Forelimb muscle (tissue), 1 donor: ENCODE results near the gene ITGB3BP. TPM values are rescaled to one million over a fixed set of nuclear protein-coding genes. Genes with fewer than 3 reads are reported as not detected.
"Not testable (repeated sequence)": the region's sequence is repeated elsewhere in the genome, so short reads cannot be mapped to it uniquely, and the experiment has no call there.

Experiments used
- DNase-seq: peaks from one replicate; pipeline ENCODE4 v3.0.0-alpha.2; 2013; ENCODE audit warnings: low read depth
- polyA plus RNA-seq: library from polyadenylated mRNA; unstranded; fragments of 120-200 nt; gene quantifications from one replicate; pipeline ENCODE4 v1.2.1, GENCODE V29; 2013; ENCODE audit not compliant: insufficient read length

Gene ITGB3BP
- polyA plus RNA-seq, 1 donor, result 23.0 TPM

DNA sequence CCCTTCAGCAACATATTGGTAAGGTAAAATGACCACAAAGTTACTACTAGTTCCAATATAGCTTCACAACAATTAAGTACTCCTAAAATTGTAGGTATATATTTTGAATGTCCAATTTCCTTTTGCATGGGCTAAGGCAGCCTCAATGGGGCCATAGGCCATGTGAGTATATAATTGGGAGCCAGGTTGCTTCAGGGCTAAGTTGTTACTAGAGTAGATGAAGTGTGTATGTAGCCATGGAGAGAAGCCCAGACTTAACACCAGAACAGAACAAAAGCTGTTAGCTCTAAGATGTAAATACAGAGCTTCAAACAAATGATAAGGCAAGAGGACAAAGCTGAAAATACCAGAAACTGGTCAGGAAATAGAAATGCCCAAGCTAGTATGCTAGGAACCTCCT, 16.2 kb downstream of the ITGB3BP start:
- no peak for DNase-seq

DNA sequence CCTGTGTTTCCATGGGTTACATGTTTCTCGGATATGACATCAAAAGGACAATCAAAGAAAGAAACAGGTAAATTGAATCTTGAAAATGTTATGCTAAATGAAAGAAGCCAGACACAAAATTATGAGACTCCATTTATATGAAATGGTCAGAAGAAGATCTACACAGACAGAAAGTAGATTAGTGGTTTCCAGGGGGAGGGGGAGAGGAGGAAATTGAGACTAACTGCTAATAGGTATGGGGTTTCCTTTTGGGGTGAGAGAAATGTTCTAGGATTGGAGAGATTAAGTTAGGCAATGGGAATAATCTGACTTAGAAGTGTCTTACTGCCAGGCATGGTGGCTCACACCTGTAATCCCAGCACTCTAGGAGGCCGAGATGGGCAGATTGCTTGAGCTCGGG, 21.8 kb downstream of the ITGB3BP start:
- DNase-seq, result no peak

DNA sequence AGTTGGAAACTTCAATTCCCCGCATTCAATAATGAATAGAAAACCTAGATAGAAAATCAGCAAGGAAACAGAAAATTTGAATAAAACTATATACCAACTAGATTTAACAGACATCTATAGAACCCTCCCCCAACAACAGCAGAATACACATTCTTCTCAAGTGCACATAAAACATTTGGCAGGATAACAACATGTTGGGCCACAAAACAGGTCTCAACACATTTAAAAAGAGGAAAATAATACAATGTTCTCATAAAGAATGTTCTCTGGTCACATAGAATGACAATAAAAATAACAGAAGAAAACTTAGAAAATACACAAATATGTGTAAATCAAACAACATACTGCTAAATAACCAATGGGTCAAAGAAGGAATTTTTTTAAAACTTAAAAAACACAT, 24.9 kb downstream of the ITGB3BP start:
- DNase-seq, result no peak

DNA sequence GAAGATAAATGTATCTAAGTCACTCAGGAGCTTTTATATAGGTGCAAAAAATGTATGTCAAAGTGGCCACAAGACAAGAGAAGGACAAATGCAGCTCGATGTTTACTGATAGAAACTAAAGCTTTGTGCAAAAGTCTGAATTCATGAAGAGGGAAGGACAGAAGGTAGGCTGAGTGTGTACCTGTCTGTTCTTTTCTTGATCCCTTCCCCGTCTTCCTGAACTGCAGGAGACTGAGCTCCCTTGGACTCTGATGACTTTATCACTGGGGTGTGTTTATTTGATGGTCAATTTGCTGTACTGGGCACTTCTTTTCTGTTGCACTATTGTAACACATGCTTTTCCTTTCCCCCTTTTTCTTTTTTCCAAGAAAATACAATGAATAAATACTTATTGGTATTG, 25.4 kb downstream of the ITGB3BP start:
- no peak for DNase-seq

DNA sequence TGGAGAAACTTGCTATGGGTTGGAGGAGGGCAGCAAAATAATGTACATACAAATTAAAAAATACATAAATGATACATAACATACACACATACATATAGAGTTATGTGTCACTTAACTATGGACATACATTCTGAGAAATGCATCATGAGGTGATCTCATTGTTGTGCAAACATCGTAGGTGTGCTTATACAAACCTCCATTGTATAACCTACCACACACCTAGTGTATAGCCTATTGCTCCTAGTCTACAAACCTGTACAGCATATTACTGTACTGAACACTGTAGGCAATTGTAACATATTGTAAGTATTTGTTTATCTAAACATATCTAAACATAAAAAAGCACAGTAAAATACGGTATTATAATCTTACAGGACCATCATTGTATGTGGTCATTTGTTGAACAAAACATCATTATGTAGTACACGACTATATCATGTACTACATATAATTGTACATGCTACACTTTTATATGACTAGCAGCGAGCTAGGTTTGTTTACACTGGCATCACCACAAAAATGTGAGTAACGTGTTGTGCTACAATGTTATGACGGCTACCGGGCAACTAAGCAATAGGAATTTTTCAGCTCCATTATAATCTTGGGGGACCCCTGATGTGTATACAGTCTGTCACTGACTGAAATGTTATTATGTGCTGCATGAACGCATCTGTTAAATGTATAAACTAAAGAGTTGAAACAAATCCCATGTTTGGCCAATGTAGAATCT, 35.5 kb downstream of the ITGB3BP start:
- DNase-seq, result no peak

DNA sequence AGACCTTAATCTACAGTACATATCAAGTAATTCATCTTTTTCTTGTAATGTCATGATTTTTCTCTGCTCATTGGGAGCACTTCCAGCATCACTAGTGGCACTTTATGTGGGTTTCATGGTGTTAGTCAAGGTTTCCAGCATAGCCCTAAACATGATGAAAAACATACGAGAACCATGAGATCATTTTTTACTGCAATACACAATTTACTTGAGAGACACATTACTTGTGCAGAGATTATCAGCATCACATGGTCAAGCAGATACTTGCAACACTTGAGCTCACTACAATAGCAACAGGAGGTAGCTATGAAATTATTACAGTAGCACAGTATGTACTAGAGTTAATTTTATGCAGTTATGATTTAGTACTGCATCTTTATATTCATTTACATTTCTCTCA, 36.4 kb downstream of the ITGB3BP start:
- no peak for DNase-seq

DNA sequence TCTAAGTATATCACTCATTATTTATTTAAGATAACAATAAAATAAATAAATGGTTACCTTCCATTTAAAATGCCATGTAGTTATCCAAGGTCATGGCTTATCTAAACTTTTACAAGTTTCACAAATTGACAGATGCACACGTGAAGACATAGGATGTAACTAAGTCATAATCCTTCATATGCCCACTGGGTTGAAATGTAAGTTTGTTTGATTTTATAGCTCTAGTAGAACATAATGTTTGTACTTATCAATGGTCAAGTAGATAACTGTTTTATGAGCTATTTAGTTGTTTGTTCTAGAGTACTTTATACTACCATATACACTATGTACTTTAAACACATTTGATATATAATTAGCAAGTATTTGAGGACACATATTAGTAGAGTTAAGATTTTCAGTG, 43.0 kb downstream of the ITGB3BP start:
- no peak for DNase-seq

DNA sequence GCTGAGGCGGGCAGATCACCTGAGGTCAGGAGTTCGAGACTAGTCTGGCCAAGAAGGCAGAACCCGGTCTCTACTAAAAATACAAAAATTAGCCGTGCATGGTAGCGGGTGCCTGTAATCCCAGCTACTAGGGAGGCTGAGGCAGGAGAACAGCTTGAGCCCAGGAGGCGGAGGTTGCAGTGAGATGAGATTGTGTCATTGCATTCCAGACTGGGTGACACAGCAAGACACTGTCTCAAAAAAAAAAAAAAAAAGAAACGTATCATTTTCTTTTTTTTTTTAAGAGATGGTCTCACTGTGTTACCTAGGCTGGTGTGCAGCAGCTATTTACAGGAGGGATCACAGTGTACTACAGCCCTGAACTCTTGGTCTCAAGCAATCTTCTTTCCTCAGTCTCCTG, 47.3 kb downstream of the ITGB3BP start:
- DNase-seq, result no peak

DNA sequence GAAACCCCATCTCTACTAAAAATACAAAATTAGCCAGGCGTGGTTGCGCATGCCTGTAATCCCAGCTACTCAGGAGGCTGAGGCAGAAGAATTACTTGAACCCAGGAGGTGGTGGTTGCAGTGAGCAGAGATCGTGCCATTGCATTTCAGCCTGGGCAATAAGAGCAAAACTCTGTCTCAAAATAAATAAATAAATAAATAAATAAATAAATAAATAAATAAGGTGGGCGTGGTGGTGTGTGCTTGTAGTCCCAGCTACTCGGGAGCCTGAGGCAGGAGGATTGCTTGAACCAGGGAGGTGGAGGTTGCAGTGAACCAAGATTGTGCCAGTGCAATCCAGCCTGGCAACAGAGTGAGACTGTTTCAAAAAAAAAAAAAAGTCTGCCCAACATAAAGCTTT, 54.3 kb downstream of the ITGB3BP start:
- not testable (repeated sequence) for DNase-seq

DNA sequence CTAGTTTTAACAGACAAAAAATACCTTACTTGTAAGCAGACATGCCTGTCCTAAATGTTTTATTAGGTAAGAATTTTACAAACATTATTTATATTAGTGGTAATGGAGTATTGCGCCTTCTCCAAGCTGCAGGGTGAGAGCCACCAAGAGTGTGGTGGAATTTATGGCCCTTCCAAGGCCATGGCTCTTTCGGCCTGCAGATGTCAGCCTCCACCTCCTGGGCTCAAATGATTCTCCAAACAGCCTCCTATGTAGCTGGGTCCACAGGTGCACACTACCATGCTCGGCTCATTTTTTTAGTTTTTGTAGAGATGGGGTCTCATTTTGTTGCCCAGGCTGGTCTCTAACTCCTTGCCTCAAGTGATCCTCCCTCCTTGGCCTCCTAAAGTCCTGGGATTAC, 56.3 kb downstream of the ITGB3BP start:
- no peak for DNase-seq

DNA sequence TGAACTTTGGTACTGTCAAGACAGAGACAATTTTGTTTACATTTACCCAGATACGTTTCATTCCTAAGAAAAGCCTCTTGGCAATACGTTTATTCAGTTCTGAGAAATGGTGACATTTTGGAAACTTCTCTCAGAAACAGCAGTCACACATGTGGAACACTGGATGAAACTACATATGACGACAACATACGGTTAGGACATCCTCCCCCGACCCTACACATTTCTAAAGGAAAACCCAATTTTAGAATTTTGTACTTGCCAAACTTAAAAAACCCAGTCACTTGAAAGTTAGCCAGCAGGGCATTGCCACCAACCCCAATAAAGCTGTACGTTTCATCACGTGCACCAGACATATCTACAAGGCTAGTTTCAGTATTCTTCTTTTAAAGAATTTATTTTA, 56.8 kb downstream of the ITGB3BP start:
- DNase-seq, result no peak

DNA sequence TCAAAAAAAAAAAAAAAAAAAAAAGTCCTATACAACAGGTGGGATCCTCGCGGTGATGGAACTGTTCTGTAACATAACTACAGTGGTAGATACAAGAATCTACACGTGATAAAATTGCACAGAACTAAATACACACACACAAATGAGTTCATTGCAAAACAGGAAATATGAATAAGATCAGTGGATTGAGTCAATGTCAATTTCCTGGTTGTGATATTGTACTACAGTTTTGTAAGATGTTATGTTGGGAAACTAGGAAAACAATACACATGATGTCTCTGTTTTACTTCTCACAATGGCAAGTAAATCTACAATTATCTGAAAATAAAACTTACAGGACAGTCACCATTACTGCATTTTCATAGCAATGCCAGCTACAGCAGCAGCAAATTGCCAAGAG, 59.8 kb downstream of the ITGB3BP start:
- no peak for DNase-seq

DNA sequence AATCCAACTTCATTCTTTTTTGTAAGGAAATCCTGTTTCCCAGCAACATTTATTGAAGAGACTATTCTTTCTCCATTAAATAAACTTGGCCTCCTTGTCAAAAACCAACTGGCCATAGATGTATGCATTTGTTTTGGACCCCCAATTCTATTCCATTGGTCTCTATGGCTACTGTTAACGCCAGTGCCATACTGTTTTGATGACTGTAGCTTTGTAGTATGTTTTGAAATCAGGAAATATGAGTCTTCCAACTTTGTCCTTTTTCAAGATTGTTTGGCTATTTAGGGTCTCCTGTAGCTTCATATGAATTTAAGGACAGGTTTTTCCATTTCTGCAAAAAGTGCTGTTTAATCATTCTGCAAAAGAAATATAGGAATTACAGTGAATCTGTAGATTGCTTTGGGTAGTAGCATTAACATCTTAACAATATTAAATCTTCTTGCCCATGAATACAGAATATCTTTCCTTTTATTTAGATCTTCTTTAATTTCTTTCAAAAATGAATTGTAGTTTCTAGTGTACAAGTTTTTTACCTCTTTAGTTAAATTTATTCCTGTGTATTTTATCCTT, 61.3 kb downstream of the ITGB3BP start:
- DNase-seq, result no peak

DNA sequence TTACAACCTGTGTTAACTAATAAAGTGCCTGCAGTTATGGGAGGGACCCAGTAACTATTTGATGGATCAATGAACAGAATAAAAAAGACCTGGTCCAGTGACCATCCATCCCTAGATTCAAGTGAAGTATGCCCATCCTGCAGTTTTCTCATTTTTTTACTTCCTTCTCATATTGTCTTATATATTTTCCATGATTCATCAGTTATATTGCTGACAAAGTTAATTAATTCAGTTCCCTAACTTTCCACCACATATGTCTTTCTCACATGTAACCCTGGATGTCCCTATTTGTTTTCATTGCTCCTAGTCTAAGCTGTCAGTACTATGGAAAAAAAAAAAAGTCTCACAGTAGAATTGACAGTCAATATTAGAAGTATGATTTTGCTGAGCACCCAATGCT, 64.3 kb downstream of the ITGB3BP start:
- DNase-seq, result no peak

DNA sequence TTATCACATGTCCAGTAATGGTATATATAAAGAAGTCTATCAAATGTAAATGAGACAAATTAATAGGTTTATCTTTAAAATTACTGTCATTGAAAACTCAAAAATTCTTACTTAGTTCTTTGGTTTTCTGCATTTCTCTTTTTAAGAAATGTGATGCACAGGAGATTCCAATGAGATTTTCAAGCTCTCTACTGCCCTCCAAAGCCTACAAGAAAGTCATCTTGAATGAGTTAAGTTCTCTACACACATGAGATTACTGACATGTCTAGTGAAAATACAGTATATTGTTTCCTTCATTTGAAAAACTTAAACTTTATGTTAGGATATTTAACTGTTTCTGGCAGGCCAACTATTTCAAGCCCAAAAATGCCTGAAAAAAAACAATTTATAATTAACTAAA, 68.8 kb downstream of the ITGB3BP start:
- no peak for DNase-seq

DNA sequence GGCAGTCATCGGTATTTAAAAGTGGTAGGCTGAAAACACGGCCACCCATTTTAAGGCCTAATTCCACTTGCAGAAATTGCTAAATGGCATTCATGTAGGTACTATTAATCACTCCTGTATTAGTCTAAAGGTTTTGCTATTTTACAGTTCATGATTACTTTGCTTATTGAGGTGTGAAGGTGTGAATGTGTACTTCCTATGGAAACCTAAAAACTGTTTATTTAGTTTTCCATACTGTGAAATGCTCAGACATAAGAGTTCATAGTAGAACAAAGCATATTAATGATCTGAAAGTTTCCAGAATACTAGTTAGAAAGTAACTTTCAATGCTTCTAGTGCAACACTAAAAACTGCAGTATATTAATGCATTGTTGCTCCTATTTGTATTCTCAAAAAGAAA, 69.8 kb downstream of the ITGB3BP start:
- DNase-seq, result no peak

DNA sequence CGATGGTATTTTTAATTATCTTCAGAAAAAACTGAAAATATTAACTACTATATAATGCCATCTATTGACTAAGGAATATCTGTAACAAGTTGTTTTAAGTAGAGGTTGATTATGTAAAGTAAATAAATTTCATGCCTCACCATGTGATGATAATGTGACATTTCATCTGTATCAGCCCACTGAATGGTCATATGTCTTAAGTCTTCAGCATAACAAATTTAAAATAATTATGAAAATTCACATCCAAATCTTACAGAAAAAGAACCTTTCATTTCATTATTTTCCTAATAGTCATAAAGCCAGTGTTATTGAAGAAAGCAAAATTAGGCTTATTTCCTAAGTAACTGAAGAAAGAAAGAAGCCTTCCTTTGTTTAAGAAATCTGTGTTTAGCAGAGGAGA, 72.6 kb downstream of the ITGB3BP start:
- no peak for DNase-seq

DNA sequence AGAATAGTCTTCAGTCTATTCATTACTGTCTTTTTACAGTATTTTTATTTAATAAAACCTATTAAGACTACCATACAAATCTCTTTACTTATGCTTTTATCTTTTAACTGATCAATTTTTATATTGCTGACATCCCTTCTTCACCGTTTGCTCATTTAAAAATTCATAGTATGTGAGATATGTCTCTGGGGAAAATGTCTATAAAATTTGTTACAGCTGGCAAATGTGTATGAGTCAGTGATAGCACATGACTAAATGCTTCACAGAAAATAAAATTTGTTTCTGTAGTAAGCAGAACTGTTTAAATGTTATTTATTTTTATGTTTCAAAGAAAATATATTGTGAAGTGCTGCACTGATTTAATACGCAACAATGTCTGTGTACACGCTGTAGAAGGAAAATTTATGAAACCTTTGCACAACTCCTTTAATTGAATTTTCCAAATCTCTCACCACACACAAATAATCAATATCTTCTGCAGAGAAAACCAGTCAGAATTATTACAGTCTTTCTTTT, 74.2 kb downstream of the ITGB3BP start:
- DNase-seq, result no peak

DNA sequence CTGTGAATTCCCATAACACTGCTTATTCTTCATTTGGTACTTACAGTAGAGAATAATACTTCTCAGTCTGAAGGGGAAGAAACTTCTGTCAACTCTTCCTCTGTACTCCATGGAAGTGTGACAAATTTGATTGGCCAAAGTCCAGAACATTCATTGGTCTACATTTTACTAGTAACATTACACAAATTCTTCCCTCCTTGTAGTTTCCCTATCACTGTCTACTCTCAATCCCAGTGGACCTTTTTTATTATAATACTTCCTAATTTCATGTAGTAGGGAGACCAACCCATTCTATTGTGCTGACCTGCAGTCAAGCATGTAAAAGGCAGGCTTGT, 80.9 kb downstream of the ITGB3BP start:
- no peak for DNase-seq

DNA sequence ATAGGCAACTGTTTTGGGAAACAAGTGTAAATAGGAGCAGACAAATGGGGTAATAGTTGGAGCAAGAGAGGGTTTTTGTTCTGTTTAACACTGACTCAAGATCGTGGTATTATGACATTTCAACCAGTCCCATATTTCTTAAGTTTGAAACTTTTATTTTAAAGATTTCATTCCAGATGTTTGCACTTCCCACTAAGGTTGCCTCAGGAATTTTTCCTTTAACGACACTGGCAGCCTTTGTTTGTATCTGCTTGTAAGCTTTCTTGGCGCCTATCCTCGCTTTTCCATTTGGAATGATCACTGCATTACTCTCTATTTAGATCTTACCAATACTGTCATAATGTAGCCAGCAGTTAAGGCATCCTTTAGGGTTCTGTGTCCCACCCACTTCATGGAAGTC, 87.9 kb downstream of the ITGB3BP start:
- no peak for DNase-seq

DNA sequence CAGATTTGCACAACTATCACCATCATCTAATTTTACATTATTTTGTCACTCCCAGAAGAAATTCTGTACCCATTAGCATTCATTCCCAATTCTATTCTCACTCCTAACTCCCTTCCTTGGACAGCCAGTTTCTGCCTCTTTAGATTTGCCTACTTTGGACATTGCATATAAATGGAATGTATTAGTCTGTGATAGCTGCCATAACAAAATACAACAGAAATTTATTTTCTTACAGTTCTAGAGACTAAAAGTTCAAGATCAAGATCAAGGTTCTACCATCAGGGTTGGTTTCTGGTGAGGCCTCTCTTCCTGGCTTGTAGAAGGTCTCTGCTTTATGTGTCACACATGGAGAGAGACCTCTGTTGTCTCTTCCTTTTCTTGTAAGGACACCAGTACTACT, 93.7 kb downstream of the ITGB3BP start:
- DNase-seq, result no peak

DNA sequence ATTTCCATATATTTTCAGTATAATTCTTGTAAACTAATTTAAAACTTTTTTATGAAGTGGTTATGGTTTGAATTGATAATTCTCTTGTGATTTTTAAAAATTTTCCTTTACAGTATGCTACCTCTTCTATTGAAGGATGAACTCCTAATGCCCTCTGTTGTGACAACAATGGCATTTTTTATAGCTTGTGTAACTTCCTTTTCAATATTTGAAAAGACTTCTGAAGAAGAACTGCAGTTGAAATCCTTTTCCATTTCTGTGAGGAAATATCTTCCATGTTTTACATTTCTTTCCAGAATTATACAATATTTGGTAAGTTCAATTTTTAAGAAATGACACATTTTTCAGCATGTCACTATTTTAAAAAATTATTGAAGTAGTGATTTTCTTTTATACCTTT, 94.2 kb downstream of the ITGB3BP start:
- no peak for DNase-seq

DNA sequence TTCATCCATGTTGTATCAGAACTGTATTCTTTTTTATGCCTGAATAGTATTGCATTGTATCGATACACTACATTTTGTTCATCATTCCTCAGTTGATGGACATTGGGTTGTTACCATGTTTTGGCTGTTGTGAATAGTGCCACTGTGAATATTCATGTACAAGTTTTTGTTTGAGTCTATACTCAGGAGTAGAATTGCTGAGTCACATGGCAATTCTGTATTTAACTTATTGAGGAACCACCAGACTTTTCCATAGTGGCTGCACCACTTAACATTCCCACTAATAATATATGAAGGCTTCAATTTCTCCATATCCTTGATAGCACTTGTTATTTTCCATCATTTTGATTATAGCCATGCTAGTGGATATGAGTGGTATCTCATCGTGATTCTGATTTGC, 99.4 kb downstream of the ITGB3BP start:
- no peak for DNase-seq

DNA sequence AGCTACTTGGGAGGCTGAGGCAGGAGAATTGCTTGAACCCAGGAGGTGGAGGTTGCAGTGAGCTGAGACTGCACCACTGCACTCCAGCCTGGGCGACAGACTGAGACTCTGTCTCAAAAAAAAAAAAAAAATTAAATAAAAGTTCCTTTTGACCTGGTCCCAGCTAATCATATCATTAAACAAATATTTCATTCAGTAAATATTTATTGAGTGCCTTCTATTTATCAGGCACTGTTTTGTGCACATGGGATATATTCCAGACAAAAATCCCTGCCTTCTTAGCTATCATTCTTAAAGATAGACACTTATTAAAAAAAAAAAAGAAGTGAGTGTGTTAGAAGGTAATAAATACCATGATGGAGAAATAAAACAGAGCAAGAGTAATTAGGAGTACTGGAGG, 102.3 kb downstream of the ITGB3BP start:
- not testable (repeated sequence) for DNase-seq
